ENCODE data around the gene SLC25A24.
"Not testable (repeated sequence)": the region's sequence is repeated elsewhere in the genome, so short reads cannot be mapped to it uniquely, and the experiment has no call there.

GRCh38 chr1:108217007-108217406 is 16.9 kb upstream of the SLC25A24 start:
- not testable (repeated sequence) for TF ChIP-seq CTCF (IDR thresholded peaks at IDR 0.05; ENCODE audit: borderline replicate concordance, extremely low read depth, low read length, poor library complexity, severe bottlenecking); EZH2 (IDR thresholded peaks at IDR 0.05; ENCODE audit: borderline replicate concordance, low read depth, low read length, severe bottlenecking)

All from DND-41 (cell line).